Lung (tissue), 16 donors: Measurements from ENCODE around the gene TBCE. TPM values are rescaled to one million over a fixed set of nuclear protein-coding genes. Genes with fewer than 3 reads are reported as not detected.

Experiments
- ATAC-seq: fragments of 200-7000 bp; cut with Tn5 transposase; one replicate; pipeline ENCODE4 v1.9.1; 2020; ENCODE audit warnings: moderate number of reproducible peaks; ENCODE audit not compliant: insufficient read depth, low FRiP score
- DNase-seq, 3 donors: peaks; one replicate each; pipeline ENCODE4 v3.0.0-alpha.2; 2013 to 2017
- H3K27ac ChIP-seq, 2 donors: one replicate each; pipeline ENCODE4 v1.5.1; 2013; ENCODE audit warnings: mild to moderate bottlenecking in 2 of 2, moderate library complexity in 2 of 2, control low read depth in 1 of 2, inconsistent platforms in 1 of 2, low read depth in 1 of 2, low read length in 1 of 2
- H3K27me3 ChIP-seq, 3 donors: one replicate each; pipeline ENCODE4 v1.5.1; 2013; ENCODE audit warnings: low read length in 2 of 3; ENCODE audit not compliant: control insufficient read depth in 3 of 3, insufficient read depth in 3 of 3
- H3K36me3 ChIP-seq, 4 donors: one replicate each; pipeline ENCODE4 v1.5.1; 2013; ENCODE audit warnings: low read length in 4 of 4, mild to moderate bottlenecking in 1 of 4, moderate library complexity in 1 of 4; ENCODE audit not compliant: control insufficient read depth in 4 of 4, insufficient read depth in 4 of 4
- H3K4me1 ChIP-seq, 5 donors: one replicate each; pipeline ENCODE4 v1.5.1; 2013; ENCODE audit warnings: low read length in 5 of 5, mild to moderate bottlenecking in 2 of 5, moderate library complexity in 1 of 5; ENCODE audit not compliant: control insufficient read depth in 5 of 5, insufficient read depth in 5 of 5
- H3K4me3 ChIP-seq: one replicate; pipeline ENCODE4 v1.5.1; 2013; ENCODE audit warnings: mild to moderate bottlenecking, control low read depth, moderate library complexity
- H3K9ac ChIP-seq, 2 donors: one replicate each; pipeline ENCODE4 v1.5.1; 2013; ENCODE audit warnings: low read length in 2 of 2, control low read depth in 1 of 2; ENCODE audit not compliant: insufficient read depth in 1 of 2
- H3K9me3 ChIP-seq, 4 donors: one replicate each; pipeline ENCODE4 v1.5.1; 2013; ENCODE audit warnings: low read length in 3 of 4, mild to moderate bottlenecking in 1 of 4, moderate library complexity in 1 of 4; ENCODE audit not compliant: control insufficient read depth in 4 of 4, insufficient read depth in 3 of 4
- CTCF ChIP-seq: IDR thresholded peaks from 2 replicates; pipeline ENCODE4 v1.5.1; 2012; ENCODE audit warnings: mild to moderate bottlenecking; ENCODE audit errors: control extremely low read depth, extremely low read depth
- WGBS, 2 donors: extraction: QIAGEN DNeasy Blood & Tissue Kit; methylation state at CpG; one replicate each; pipeline ENCODE4 v1.1.7; 2013; 5-methylcytosine and 5-hydroxymethylcytosine counted together
- long read RNA-seq, 5 donors: transcript quantifications; one replicate each; lab custom pipeline, GENCODE V29; 2026
- polyA plus RNA-seq, 2 donors: library from polyadenylated mRNA; stranded (reverse); fragments of 200-250 nt; gene quantifications; one replicate each; pipeline ENCODE4 v1.2.1, GENCODE V29; 2013
- total RNA-seq, 2 donors: library from RNA; depleted of rRNA in 1 of 2; stranded (reverse); fragments of >200 nt in 1 of 2; gene quantifications; one replicate each; pipeline ENCODE4 v1.2.1, GENCODE V29; 2014 to 2021
- donor health status: control.
- donor health status: control.
- donor health status: Bipolar disorder and iron deficiency.
- donor health status: healthy.
- donor health status: DM: yes; HTN: yes; CAD: no.

The TBCE gene
- 10 to 100 TPM; 20.6 to 36.9 TPM for total RNA-seq
- polyA plus RNA-seq = 10 to 100 TPM; 16.4 to 39.2 TPM
- long read RNA-seq, donor 1, partial matches to known transcripts = 0 of 3 reads
- long read RNA-seq, donor 1, other reads (novel, unspliced or antisense) = 0 of 3 reads
- long read RNA-seq, donor 2, full-length matches to known transcripts = 2 of 2 reads
- long read RNA-seq, donor 2, partial matches to known transcripts = 0 of 2 reads
- long read RNA-seq, donor 2, other reads (novel, unspliced or antisense) = 0 of 2 reads
- long read RNA-seq, donor 3, full-length matches to known transcripts = 9 of 9 reads
- long read RNA-seq, donor 3, partial matches to known transcripts = 0 of 9 reads
- long read RNA-seq, donor 3, other reads (novel, unspliced or antisense) = 0 of 9 reads
- long read RNA-seq, donor 4, partial matches to known transcripts = 0 of 2 reads
- long read RNA-seq, donor 4, other reads (novel, unspliced or antisense) = 0 of 2 reads
- long read RNA-seq, donor 5, partial matches to known transcripts = 0 of 5 reads
- long read RNA-seq, donor 5, other reads (novel, unspliced or antisense) = 0 of 5 reads

GRCh38 chr1:235367000-235367908 lies at the start of gene TBCE:
TBCE (plus strand) TSS chr1:235367427; CDS start chr1:235380050, 12,623 bp downstream.
- ATAC-seq = peak; percentile 100

GRCh38 chr1:235319255-235319654 lies 48.0 kb upstream of the TBCE start:
- no peak for TF ChIP-seq CTCF

More at GRCh38 chr1:235367000-235367908, at the start of gene TBCE:
- peak within 1 kb of the TSS; percentile 73 to 91 for H3K9ac ChIP-seq
- peaks cover 0 to 2% (median 0%) of the 10 kb centered on the region in 5 donors for H3K4me1 ChIP-seq
- H3K36me3 ChIP-seq = peaks cover 0 to 3% (median 0%) of the 10 kb centered on the region in 4 donors
- H3K4me3 ChIP-seq = peak within 1 kb of the TSS; percentile 49
- WGBS, 2 donors = 0% methylated on average over 38 of the region's 38 CpGs
- TF ChIP-seq CTCF = no peak
- H3K27ac ChIP-seq = peak within 1 kb of the TSS; percentile 65 to 80
- peak; percentile 97 to 99 (median 98) for DNase-seq
- no peaks in the 10 kb centered on the region for H3K27me3 ChIP-seq
- H3K9me3 ChIP-seq = no peaks in the 10 kb centered on the region

GRCh38 chr1:235320521-235321179 lies 46.6 kb upstream of the TBCE start:
- H3K9me3 ChIP-seq = no peaks in the 10 kb centered on the region
- no peak overlapping the region for H3K4me3 ChIP-seq
- H3K27ac ChIP-seq = no peak overlapping the region
- TF ChIP-seq CTCF = no peak
- ATAC-seq (no peak), DNase-seq (no peak)
- H3K4me1 ChIP-seq = peaks cover 0 to 22% (median 6%) of the 10 kb centered on the region in 5 donors
- peaks cover 0 to 10% (median 3%) of the 10 kb centered on the region in 4 donors for H3K36me3 ChIP-seq
- WGBS, 2 donors = 58 to 80% methylated on average over 6 of the region's 6 CpGs
- H3K27me3 ChIP-seq = no peaks in the 10 kb centered on the region
- H3K9ac ChIP-seq = no peak overlapping the region

More at GRCh38 chr1:235319255-235319654, 48.0 kb upstream of the TBCE start:
- Histone ChIP-seq H3K4me3 (no peak overlapping the region), H3K36me3 (peaks cover 0 to 8% (median 3%) of the 10 kb centered on the region in 4 donors), H3K4me1 (peaks cover 0 to 19% (median 3%) of the 10 kb centered on the region in 5 donors), H3K27ac (no peak overlapping the region), H3K9me3 (no peaks in the 10 kb centered on the region), H3K27me3 (no peaks in the 10 kb centered on the region), H3K9ac (no peak overlapping the region)
- WGBS, 2 donors = 96 to 97% methylated on average over 2 of the region's 2 CpGs
- ATAC-seq (no peak), DNase-seq (no peak)
